ENCODE measurements around the gene SNX14.
"Not testable (repeated sequence)": the region's sequence is repeated elsewhere in the genome, so short reads cannot be mapped to it uniquely, and the experiment has no call there.

SNX14 gene

GRCh38 chr6:85564223-85564622 lies 29.4 kb downstream of the SNX14 start:
- not testable (repeated sequence) for H3K4me3 ChIP-seq (ENCODE audit: extremely low read depth, insufficient read depth, low read length, poor library complexity, severe bottlenecking); H3K27ac ChIP-seq (ENCODE audit: low read depth, low read length, severe bottlenecking); H3K9me3 ChIP-seq (ENCODE audit: control insufficient read depth, low read length); H3K4me1 ChIP-seq (ENCODE audit: control insufficient read depth, insufficient read depth, low read length, poor library complexity, severe bottlenecking)
- peaks cover 19% of the 10 kb centered on the region for H3K36me3 ChIP-seq (ENCODE audit: control insufficient read depth, insufficient read depth, low read length)
- no CpG with 5 or more reads among the region's 2 CpGs for WGBS, 2 experiments (ENCODE audit: insufficient coverage in 2 of 2)

GRCh38 chr6:85561750-85562357 lies 31.8 kb downstream of the SNX14 start:
- Histone ChIP-seq H3K36me3 (ENCODE audit: control insufficient read depth, insufficient read depth, low read length) (peaks cover 18% of the 10 kb centered on the region), H3K4me1 (ENCODE audit: control insufficient read depth, insufficient read depth, low read length, poor library complexity, severe bottlenecking) (no peaks in the 10 kb centered on the region), H3K9me3 (ENCODE audit: control insufficient read depth, low read length) (no peaks in the 10 kb centered on the region), H3K27ac (ENCODE audit: low read depth, low read length, severe bottlenecking) (no peak overlapping the region), H3K4me3 (ENCODE audit: extremely low read depth, insufficient read depth, low read length, poor library complexity, severe bottlenecking) (no peak overlapping the region)
- 100% methylated on average over 1 to 2 of the region's 3 CpGs for WGBS, 2 experiments (ENCODE audit: insufficient coverage in 2 of 2)

- Histone ChIP-seq H3K4me3 (ENCODE audit: extremely low read depth, insufficient read depth, low read length, poor library complexity, severe bottlenecking) (no peak overlapping the region), H3K9me3 (ENCODE audit: control insufficient read depth, low read length) (no peaks in the 10 kb centered on the region), H3K27ac (ENCODE audit: low read depth, low read length, severe bottlenecking) (no peak overlapping the region), H3K4me1 (ENCODE audit: control insufficient read depth, insufficient read depth, low read length, poor library complexity, severe bottlenecking) (no peaks in the 10 kb centered on the region), H3K36me3 (ENCODE audit: control insufficient read depth, insufficient read depth, low read length) (peaks cover 34% of the 10 kb centered on the region)
- 67% methylated on average over 1 of the region's 3 CpGs; no CpG with 5 or more reads in 1 of the 2 experiments for WGBS, 2 experiments (ENCODE audit: insufficient coverage in 2 of 2)
These were observed 36.5 kb downstream of the SNX14 start for GRCh38 chr6:85556992-85557668.

DNA sequence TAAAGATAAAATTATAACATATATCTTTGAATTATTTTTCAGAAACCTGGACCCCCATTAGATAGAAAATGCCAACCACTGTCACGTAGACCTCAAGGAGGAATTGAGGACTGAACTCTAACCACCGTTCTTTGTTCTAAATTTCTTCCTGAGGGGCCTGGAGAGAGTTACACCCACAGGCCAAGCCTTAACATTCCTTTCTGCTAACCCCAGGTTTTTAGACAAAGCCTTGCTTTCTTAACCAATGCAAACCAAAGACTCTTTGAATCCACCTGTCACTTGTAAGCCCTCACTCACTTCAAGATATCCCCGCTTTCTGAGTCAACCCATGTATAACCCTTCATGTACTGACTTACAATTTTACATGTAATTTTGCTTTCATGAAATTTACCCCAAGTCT lies 41.0 kb downstream of the SNX14 start:
- Histone ChIP-seq H3K4me1 (ENCODE audit: control insufficient read depth, insufficient read depth, low read length, poor library complexity, severe bottlenecking) (no peaks in the 10 kb centered on the region), H3K36me3 (ENCODE audit: control insufficient read depth, insufficient read depth, low read length) (peaks cover 48% of the 10 kb centered on the region), H3K9me3 (ENCODE audit: control insufficient read depth, low read length) (no peaks in the 10 kb centered on the region), H3K4me3 (ENCODE audit: extremely low read depth, insufficient read depth, low read length, poor library complexity, severe bottlenecking) (no peak overlapping the region), H3K27ac (ENCODE audit: low read depth, low read length, severe bottlenecking) (no peak overlapping the region)
- WGBS, 2 experiments (ENCODE audit: insufficient coverage in 2 of 2), result 83 to 93% methylated on average over 2 to 3 of the region's 3 CpGs

DNA sequence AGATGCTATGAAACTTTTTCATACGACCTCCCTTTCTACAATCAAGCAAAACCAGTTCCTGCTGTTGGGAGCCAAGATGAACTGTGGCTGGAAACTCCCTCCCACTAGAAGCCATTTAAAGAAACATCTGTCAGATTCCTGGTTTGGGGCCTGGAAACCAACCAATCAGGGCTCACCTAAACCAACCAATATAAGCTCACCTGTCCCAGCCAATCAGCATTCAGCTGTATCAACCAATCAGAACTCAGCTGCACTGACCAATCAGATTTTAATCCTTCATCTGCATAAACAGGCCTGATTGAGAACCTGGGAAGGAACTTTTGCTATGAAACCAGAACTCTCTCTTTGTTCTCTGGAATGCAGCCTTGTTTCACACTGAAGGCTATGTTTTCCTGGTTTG lies 42.4 kb downstream of the SNX14 start:
- Histone ChIP-seq H3K27ac (ENCODE audit: low read depth, low read length, severe bottlenecking) (no peak overlapping the region), H3K4me1 (ENCODE audit: control insufficient read depth, insufficient read depth, low read length, poor library complexity, severe bottlenecking) (no peaks in the 10 kb centered on the region), H3K9me3 (ENCODE audit: control insufficient read depth, low read length) (no peaks in the 10 kb centered on the region), H3K36me3 (ENCODE audit: control insufficient read depth, insufficient read depth, low read length) (peaks cover 55% of the 10 kb centered on the region), H3K4me3 (ENCODE audit: extremely low read depth, insufficient read depth, low read length, poor library complexity, severe bottlenecking) (no peak overlapping the region)
- 100% methylated on average over 1 of the region's 1 CpG; no CpG with 5 or more reads in 1 of the 2 experiments for WGBS, 2 experiments (ENCODE audit: insufficient coverage in 2 of 2)

GRCh38 chr6:85547719-85548118 lies 45.9 kb downstream of the SNX14 start:
- H3K4me1 ChIP-seq (ENCODE audit: control insufficient read depth, insufficient read depth, low read length, poor library complexity, severe bottlenecking), result no peaks in the 10 kb centered on the region
- H3K9me3 ChIP-seq (ENCODE audit: control insufficient read depth, low read length), result no peaks in the 10 kb centered on the region
- H3K4me3 ChIP-seq (ENCODE audit: extremely low read depth, insufficient read depth, low read length, poor library complexity, severe bottlenecking), result no peak overlapping the region
- no peak overlapping the region for H3K27ac ChIP-seq (ENCODE audit: low read depth, low read length, severe bottlenecking)
- peaks cover 49% of the 10 kb centered on the region for H3K36me3 ChIP-seq (ENCODE audit: control insufficient read depth, insufficient read depth, low read length)

DNA sequence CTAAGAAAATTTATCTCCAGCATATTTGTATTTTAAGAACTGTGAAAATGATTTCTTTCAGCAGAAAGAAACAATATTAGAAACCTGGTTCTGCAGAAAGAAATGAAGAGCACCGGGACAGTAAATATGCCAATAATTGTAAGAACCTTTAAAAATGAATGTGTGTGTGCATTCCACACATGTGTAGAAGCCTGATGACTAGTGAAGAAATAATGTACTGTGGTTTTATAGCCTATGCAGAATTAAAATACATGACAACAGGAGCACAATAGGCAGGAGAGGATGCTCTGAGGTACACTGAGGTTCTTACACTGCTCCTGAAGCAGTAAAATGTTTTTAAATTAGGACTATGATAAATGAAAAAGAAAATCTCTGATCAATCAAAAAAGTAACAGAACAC lies 48.9 kb downstream of the SNX14 start:
- H3K9me3 ChIP-seq (ENCODE audit: control insufficient read depth, low read length), result no peaks in the 10 kb centered on the region
- no peak overlapping the region for H3K27ac ChIP-seq (ENCODE audit: low read depth, low read length, severe bottlenecking)
- 67 to 89% methylated on average over 1 of the region's 1 CpG for WGBS, 2 experiments (ENCODE audit: insufficient coverage in 2 of 2)
- no peaks in the 10 kb centered on the region for H3K4me1 ChIP-seq (ENCODE audit: control insufficient read depth, insufficient read depth, low read length, poor library complexity, severe bottlenecking)
- H3K36me3 ChIP-seq (ENCODE audit: control insufficient read depth, insufficient read depth, low read length), result peaks cover 40% of the 10 kb centered on the region
- H3K4me3 ChIP-seq (ENCODE audit: extremely low read depth, insufficient read depth, low read length, poor library complexity, severe bottlenecking), result no peak overlapping the region

DNA sequence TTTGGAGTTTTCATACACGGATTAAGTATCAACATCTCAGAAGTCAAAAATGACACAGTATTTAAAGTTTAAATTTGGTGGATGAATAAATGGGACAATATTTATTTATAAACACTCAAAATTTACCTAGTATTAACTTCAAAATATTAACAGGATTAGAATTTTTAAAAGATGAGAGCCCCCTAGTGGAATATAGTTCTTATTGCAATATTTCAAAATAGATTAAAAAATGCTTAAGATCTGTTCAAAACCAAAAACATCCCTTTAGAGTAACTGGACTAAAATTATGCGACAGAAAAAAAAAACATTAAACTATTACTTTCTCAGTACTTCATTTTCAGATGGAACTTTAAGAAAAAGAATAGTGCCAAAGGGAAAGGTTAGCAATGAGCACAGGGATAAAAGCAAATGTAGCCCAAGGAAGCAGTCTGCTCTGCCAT lies 56.6 kb downstream of the SNX14 start:
- peaks cover 40% of the 10 kb centered on the region for H3K36me3 ChIP-seq (ENCODE audit: control insufficient read depth, insufficient read depth, low read length)
- H3K4me1 ChIP-seq (ENCODE audit: control insufficient read depth, insufficient read depth, low read length, poor library complexity, severe bottlenecking), result no peaks in the 10 kb centered on the region
- H3K9me3 ChIP-seq (ENCODE audit: control insufficient read depth, low read length), result no peaks in the 10 kb centered on the region
- no peak overlapping the region for H3K4me3 ChIP-seq (ENCODE audit: extremely low read depth, insufficient read depth, low read length, poor library complexity, severe bottlenecking)
- WGBS, 2 experiments (ENCODE audit: insufficient coverage in 2 of 2), result no CpG with 5 or more reads among the region's 2 CpGs
- H3K27ac ChIP-seq (ENCODE audit: low read depth, low read length, severe bottlenecking), result no peak overlapping the region

DNA sequence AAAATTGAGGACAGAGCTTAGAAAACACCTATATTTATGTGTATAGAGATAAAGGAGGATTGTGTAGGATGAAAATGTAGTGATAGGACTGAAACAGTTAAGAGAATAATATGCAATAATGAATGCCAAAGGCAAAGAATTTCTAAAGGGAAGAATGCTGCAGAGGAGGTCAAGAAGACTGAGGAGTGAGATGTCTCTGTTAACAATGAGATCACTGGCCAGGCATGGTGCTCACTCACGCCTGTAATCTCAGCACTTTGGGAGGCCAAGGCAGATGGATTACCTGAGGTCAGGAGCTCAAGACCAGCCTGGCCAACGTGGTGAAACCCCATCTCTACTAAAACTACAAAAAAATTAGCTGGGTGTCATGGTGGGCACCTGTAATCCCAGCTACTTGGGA lies 69.4 kb downstream of the SNX14 start:
- H3K4me3 ChIP-seq (ENCODE audit: extremely low read depth, insufficient read depth, low read length, poor library complexity, severe bottlenecking); H3K9me3 ChIP-seq (ENCODE audit: control insufficient read depth, low read length); H3K27ac ChIP-seq (ENCODE audit: low read depth, low read length, severe bottlenecking); H3K4me1 ChIP-seq (ENCODE audit: control insufficient read depth, insufficient read depth, low read length, poor library complexity, severe bottlenecking): not testable (repeated sequence)
- 80 to 100% methylated on average over 1 of the region's 2 CpGs for WGBS, 2 experiments (ENCODE audit: insufficient coverage in 2 of 2)
- peaks cover 49% of the 10 kb centered on the region for H3K36me3 ChIP-seq (ENCODE audit: control insufficient read depth, insufficient read depth, low read length)

GRCh38 chr6:85516168-85516567 lies 77.5 kb downstream of the SNX14 start:
- Histone ChIP-seq H3K36me3 (ENCODE audit: control insufficient read depth, insufficient read depth, low read length) (peaks cover 28% of the 10 kb centered on the region), H3K4me3 (ENCODE audit: extremely low read depth, insufficient read depth, low read length, poor library complexity, severe bottlenecking) (no peak overlapping the region), H3K9me3 (ENCODE audit: control insufficient read depth, low read length) (no peaks in the 10 kb centered on the region), H3K27ac (ENCODE audit: low read depth, low read length, severe bottlenecking) (no peak overlapping the region), H3K4me1 (ENCODE audit: control insufficient read depth, insufficient read depth, low read length, poor library complexity, severe bottlenecking) (no peaks in the 10 kb centered on the region)

DNA sequence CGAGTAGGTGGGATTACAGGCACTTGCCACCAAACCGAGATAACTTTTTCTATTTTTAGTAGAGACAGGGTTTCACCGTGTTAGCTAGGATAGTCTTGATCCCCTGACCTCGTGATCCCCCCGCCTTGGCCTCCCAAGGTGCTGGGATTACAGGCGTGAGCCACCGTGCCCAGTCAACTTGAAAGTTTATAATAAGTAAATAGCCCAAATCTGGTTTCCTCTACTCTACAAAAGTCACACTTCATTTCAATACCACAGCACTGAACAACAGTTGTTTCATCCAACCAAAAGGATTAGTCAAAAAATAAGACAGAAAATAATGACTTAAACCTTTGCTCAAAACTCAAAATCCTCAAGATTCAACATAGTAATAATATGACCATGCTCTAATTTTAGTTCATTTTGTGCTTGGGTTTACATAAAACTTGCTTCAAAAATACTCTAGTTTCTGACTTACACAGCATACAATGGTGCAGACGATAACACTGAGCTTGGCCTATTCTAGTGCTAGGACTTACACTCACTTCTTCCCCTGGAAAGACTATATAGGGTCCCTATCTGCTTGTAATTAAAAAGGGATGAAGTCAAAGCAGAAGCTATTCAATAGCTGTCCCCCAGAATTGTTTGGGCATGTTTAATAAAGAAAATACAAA lies 87.1 kb downstream of the SNX14 start:
- WGBS, 2 experiments (ENCODE audit: insufficient coverage in 2 of 2), result 83 to 85% methylated on average over 5 to 7 of the region's 8 CpGs
- Histone ChIP-seq H3K4me3 (ENCODE audit: extremely low read depth, insufficient read depth, low read length, poor library complexity, severe bottlenecking) (no peak overlapping the region), H3K36me3 (ENCODE audit: control insufficient read depth, insufficient read depth, low read length) (peaks cover 21% of the 10 kb centered on the region), H3K9me3 (ENCODE audit: control insufficient read depth, low read length) (no peaks in the 10 kb centered on the region), H3K4me1 (ENCODE audit: control insufficient read depth, insufficient read depth, low read length, poor library complexity, severe bottlenecking) (no peaks in the 10 kb centered on the region), H3K27ac (ENCODE audit: low read depth, low read length, severe bottlenecking) (no peak overlapping the region)

Measured in mesodermal cell (in vitro differentiated cells).